Endothelial cell of umbilical vein (primary cell): ENCODE measurements around the gene TXNRD2.
"Not testable (repeated sequence)": the region's sequence is repeated elsewhere in the genome, so short reads cannot be mapped to it uniquely, and the experiment has no call there.

Experiments used
- CTCF ChIP-seq, 2 donors: IDR thresholded peaks; 1 replicate in 1 of 2; 2 replicates in 1 of 2; pipeline ENCODE4 v1.5.1; 2011; ENCODE audit warnings: low read length in 2 of 2, mild to moderate bottlenecking in 2 of 2, moderate library complexity in 2 of 2, control low read depth in 1 of 2, inconsistent platforms in 1 of 2, low read depth in 1 of 2; ENCODE audit not compliant: insufficient read depth in 1 of 2; ENCODE audit errors: extremely low read depth in 1 of 2
- MAX ChIP-seq: IDR thresholded peaks from 2 replicates; pipeline ENCODE4 v1.6.1; 2011; ENCODE audit not compliant: insufficient read depth, insufficient read length
- POLR2A ChIP-seq: IDR thresholded peaks from 2 replicates; pipeline ENCODE4 v1.6.1; 2012; ENCODE audit warnings: low read depth, mild to moderate bottlenecking, control low read depth, low read length
- POLR2AphosphoS5 ChIP-seq: IDR thresholded peaks from 2 replicates; pipeline ENCODE4 v1.6.1; 2012; ENCODE audit warnings: low read depth, mild to moderate bottlenecking, control low read depth, low read length, moderate library complexity; ENCODE audit not compliant: insufficient read depth

- TF ChIP-seq POLR2A; CTCF (IDR thresholded peaks at IDR 0.05; ENCODE audit: extremely low read depth in 1 of 2, insufficient read depth in 1 of 2, low read depth in 1 of 2, low read length in 2 of 2); POLR2AphosphoS5; MAX: not testable (repeated sequence)
Observed at GRCh38 chr22:19831979-19832378, 109.6 kb downstream of the TXNRD2 start.
